ENCODE results near the gene GRPEL1. TPM values are rescaled to one million over a fixed set of nuclear protein-coding genes. Genes with fewer than 3 reads are reported as not detected.

GRPEL1 gene
- total and polyA plus RNA-seq, 2 of the 8 experiments (the other 6 are each of a cell fraction or from before 2014, with no cell fraction given) = 13.5 to 39.9 TPM

DNA sequence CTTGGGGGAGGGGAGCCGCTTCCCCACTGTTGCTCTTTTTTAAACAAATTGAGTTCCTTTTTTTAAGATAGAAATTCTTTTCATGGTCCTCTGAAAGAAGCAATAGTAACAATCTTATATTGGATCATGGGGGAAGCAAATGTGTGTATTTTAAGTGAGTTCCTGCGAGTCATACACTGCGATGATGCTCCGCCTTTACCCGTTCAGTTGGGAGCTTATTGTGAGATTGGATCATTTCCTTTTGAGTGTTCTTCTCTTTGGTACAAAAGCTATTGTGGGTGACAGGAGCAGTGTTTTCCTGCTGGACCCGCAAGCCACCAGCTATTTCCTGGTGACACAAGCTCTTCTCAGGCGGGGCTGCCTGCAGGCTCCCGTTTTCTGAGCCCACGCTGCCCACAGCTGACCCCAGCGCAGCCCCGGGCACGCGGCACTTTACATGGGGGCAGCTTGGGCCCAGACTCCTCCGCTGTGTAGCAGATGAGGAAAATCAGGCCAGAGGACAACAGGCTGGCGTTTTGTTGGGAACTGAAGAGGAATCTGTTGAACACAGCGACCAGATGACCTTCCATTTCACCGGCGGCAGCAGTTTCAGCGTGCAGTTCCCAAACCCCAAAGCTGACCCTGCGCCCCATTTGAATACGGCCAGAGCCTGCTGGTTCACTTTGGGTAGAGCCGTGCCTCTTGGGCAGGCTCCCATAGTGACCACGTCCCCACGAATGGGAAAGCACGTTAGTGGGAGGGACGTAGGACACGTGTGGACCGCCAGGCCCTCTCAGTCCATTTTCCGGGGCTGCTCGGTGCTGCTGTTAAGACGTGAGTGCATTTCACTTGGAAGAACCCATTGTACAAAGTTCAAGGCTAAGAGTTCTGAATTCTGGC is 12.5 kb downstream of the GRPEL1 start (continued):
- TF ChIP-seq POU5F1 (IDR thresholded peaks at IDR 0.05; ENCODE audit: low read depth, low read length) (no peak), SP4 (IDR thresholded peaks at IDR 0.05; ENCODE audit: low read length) (no peak)
